Activated CD4-positive, alpha-beta T cell treated with anti-CD3 and anti-CD28 coated beads, Interleukin-2, amount 50 U/mL, for 24 hours (primary cell): Measurements from ENCODE around the gene SPDYE6.
"Not testable (repeated sequence)": the region's sequence is repeated elsewhere in the genome, so short reads cannot be mapped to it uniquely, and the experiment has no call there.

Source experiments
- DNase-seq, 2 donors: peaks; one replicate each; pipeline ENCODE4 v3.0.0-alpha.2; 2020; ENCODE audit warnings: low read depth in 1 of 2, low spot score in 1 of 2

SPDYE6 gene

DNA sequence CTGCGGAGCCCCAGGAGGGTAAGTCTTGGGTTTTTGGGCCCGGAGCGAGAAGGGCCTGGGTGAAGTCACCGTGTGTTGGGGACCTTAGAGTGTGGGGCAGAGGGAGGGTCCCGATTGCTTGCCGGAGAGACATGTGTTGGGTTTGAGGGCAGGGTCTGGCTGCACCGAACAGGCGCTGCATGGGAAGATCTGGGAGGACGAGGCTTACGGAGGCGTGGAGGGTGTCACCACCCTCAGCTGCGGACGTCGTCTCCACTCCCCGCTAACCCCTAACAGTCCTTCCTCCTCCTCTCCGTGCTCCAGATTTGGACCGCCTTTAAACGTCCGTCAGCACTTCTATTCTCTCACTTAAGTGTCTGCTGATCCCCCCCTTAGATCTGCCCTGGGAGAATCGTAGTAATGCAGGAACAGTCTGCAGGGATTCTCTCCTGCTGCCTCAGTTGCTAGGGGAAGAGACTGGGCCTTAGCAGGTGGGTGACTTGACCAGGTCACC is 8.2 kb upstream of the SPDYE6 start:
- not testable (repeated sequence) for DNase-seq

DNA sequence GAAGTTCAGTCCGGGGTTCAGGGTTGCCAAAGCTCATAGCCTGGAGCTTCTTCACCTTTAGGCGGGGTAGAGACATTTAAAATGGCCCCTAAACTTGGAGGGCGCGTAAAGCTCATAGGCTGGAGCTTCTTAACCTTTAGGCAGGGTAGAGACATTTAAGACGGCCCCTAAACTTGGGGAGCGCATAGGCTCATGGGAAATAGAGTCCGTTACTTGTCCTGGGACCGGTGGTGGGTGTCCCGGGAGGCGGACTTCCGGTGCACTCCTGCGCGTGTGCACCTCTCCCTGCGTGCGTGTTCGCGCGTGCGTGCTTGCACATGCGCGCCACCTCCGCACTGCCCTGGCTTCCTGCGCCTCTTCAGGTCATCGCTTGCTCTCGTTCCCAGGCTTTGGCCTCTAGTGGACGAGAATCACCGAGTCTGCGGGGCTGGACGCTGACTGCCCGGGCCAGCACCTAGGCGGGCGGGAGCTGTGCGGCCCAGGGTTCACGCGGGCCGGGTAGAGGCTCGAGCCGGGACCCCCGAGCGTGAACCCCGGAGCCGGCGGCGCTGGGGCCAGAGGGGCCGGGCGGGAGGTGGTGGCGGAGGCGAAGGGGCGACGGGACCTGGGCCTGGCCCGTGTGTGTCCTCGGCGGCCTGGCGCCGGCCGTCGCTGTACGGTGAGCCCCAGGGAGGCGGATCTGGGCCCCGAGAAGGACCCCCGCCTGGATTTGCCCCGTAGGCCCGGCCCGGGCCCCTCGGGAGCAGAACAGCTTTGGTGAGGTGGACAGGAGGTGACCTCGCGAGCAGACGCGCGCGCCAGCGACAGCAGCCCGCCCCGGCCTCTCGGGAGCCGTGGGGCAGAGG is 7.5 kb upstream of the SPDYE6 start:
- peak; percentile 70 to 91 for DNase-seq

DNA sequence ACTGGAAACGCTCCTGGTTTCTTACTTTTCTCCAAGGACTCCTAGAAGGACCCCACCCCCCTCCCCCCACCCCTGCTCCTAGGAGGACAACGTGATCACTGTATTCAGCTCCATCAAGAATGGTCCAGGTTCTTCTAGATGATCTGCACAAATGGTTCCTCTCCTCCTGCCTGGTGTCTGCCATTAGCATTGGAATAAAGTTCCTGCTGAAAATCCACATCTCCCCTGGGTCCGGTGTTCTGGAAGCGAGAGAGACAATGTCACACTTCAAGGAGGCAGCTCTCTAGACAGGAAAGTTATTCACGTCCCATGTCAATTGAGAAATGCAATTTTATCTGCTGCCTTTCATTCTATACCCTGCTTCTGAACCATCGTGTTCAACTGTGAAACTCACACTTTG is 9.3 kb downstream of the SPDYE6 start:
- DNase-seq = not testable (repeated sequence)

DNA sequence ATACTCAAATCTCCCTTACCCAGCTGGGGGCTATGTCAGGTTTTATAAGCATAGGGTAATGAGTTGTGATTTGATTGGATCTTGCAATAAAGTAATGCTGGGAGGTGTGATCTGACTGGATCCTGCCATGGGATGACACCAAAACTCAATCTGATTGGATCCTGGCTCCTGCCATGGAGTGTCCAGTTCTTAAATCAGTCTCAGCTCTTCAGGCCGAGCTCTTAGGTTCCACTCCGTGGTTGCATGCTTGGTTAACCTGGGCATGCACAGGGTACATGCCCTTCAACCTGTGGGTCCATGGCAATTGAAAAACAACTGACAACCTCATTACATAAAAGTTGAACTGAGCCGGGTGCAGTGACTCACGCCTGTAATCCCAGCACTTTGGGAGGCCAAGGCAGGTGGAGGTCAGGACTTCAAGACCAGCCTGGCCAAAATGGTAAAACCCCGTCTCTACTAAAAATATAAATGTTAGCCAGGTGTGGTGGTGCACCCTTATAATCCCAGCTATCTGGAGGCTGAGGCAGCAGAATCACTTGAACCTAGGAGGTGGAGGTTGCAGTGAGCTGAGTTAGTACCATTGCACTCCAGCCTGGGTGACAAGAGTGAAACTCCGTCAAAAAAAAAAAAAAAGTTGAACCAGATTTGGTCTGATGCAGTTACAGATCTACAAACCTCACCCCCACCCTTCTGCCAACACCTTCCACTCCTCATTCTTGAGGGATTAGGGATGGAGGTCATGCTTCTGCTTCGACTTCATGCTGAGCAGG is 15.5 kb downstream of the SPDYE6 start:
- not testable (repeated sequence) for DNase-seq

DNA sequence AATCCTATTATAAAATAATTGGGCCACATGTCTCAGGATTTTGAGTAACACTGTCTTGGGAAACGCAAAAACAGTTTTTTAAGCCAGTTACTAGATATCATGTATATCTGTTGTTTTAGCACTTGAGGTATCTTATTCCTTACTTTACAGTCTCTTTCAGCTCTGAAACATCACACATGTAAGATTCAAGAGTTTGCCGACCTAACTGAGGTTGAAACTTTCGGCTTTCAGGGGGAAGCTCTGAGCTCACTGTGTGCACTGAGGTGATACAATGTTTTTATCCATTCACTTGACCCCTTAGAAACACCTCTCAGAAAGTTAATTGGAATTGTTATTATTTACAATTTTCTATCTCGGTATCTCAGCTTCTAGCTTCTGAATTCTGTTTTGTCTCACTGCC is 18.8 kb downstream of the SPDYE6 start:
- not testable (repeated sequence) for DNase-seq

DNA sequence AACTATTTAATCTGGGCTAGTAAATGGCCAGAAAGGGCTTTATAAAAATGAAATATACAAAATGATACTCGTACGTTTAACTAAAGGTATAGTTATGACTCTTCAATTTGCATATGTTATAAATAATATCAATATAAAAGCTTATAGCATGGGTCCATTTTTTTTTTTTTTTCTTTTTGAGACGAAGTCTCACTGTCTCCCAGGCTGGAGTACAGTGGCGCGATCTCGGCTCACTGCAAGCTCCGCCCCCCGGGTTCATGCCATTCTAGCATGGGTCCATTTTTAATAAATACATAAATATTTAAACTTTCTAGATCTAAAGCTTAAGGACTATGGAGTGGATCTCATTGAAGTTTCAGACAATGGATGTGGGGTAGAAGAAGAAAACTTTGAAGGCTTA is 19.2 kb downstream of the SPDYE6 start:
- DNase-seq = not testable (repeated sequence)

DNA sequence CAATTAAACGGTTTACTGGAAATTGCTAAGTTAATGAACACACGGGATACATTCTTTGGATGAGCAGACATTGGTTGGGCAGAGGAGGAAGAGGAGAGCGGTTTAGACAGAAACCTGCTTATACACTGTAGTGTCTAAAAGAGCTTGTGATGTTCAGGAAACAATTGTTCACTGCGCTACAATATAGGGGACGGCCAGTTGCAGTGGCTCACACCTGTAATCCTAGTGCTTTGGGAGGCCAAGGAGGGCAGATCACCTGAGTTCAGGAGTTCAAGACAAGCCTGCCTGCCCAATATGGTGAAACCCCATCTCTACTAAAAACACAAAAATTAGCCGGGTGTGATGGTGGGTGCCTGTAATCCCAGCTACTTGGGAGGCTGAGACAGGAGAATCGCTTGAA is 20.7 kb downstream of the SPDYE6 start:
- DNase-seq = not testable (repeated sequence)

DNA sequence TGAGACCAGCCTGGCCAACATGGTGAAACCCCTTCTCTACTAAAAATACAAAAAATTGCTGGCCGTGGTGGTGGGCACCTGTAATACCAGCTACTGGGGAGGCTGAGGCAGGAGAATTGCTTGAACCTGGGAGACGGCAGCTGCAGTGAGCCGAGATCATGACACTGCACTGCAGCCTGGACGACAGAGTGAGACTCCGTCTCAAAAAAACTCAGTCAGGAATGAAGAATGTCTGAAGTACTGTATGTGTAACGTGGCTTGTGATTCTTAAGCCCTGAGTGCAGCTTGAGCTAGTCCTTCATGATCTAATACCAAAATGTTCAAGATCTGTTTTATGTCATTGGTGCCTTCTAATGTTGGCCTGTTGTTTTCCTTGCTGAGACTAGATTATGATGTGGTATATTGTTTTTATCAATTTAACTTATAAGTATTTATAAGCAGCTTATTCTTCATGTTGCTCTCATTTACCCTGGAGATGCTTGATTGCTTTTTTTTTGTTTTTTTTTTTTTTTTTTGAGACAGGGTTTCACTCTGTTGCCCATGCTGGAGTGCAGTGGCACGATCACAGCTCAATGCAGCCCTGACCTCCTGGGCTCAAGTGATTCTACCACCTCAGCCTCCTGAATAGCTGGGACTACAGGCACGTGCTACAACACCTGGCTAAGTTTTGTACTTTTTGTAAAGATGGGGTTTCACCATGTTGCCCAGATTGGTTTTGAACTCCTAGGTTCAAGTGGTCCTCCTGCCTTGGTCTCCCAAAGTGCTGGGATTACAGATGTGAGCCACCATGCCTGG is 25.4 kb downstream of the SPDYE6 start:
- DNase-seq = not testable (repeated sequence)

DNA sequence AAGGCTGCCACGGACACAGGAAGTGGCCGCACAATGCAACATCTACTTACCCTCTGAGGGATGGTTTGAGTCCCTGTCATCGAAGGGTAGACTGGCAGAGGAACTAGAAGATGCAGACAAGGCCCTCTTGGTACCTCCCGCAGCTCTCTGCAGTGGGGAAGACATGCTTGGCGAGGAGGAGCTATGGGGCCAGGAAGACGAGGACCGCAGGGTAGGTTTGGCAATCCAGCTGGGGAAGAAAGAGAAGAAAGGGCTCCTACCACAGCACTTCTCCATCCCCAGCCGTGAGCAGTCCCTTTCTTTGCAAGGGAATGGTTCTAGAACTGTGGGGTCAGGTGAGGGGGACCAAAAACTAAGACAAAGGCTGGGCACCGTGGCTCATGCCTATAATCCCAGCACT is 26.9 kb downstream of the SPDYE6 start:
- not testable (repeated sequence) for DNase-seq

DNA sequence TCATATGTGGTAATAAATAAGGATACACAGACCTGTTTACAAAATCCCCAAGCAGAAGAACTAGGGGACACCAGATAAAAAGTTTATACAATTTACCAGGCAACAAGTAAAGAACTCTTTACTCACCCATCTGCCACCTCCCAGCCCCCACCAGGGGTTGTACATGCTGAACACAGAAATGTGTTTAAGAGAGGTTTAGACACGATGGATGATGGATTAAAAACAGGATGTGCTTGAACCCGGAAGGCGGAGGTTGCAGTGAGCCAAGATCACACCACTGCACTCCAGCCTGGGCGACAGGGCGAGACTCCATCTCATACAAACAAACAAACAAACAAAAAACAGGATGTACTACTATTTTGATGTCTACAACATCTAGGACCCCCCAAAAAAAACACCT is 27.4 kb downstream of the SPDYE6 start:
- DNase-seq = not testable (repeated sequence)

DNA sequence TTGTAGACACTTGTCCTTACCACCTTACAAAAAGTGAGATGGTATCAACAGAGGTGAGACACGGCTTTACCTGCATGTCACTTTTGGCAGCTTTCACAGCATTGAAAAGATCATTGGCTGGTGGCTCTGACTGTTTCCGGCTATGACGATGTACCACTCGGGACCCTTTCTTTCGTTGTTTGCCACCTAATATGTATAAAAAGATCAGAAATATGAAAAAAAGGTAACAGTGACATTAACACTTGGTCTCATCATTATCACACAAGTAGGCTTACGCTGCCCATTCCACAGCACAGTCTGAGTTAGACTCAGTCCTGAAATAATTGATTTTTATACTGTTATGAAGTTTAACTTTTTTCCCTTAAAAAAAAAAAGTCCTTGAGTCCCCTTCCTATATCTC is 29.1 kb downstream of the SPDYE6 start:
- not testable (repeated sequence) for DNase-seq

DNA sequence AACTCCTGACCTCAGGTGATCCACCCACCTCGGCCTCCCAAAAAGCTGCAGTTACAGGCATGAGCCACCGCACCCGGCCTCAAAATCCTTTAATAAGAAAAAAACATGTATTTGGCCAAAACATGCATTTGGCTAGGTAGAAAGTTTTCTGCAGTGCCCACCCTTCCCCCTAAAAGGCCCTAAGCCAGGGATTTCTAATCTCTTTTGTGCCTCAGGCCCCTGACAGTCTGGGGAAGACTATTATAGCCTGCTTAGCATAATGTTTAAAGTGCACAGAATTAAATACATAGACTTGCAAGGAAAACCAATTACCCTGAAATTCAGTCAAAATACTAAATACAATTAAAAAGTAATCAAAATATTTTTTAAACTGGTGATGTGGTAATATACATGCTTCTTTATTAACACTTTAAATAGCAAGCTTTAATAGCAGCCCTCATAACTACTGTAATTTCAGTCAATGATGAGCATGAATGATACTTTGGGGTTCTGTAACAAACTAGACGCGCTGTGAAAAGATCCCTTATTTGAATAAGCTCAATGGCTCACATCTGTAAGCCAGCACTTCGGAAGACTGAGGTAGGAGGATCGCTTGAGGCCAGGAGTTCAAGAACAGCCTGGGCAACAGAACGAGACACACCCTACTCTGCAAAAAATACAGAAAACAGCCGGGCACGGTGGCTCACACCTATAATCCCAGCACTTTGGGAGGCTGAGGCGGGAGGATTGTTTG is 29.9 kb downstream of the SPDYE6 start:
- DNase-seq = no peak

DNA sequence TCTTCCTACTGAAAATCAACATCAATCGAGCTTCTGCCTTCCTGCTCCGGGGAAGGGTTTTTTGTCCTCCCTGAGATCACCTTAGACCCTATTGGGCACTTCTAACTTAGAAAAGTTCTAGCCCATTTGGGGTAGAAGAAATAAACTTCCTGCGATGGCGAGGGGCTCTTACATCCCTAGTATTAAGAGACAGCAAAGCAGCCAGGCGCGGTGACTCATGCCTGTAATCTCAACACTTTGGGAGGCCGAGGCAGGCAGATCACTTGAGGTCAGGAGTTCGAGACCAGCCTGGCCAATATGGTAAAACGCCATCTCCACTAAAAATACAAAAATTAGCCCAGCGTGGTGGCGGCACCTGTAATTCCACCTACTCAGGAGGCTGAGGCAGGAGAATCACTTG is 31.1 kb downstream of the SPDYE6 start:
- DNase-seq = not testable (repeated sequence)

DNA sequence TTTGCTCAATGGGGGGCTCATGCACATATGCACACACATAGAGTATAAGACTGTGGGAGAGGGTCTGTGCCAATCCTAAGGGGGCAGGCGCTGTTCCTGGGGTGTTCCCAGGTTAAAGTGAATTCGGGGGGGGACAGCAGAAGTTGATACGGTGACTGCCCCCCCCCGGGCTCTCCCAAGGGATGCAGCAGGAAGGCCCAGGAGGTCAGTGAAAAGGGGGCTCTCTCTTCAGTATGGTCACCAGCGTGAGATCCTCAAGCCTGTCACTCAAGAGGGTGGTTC is 32.4 kb downstream of the SPDYE6 start:
- no peak for DNase-seq

DNA sequence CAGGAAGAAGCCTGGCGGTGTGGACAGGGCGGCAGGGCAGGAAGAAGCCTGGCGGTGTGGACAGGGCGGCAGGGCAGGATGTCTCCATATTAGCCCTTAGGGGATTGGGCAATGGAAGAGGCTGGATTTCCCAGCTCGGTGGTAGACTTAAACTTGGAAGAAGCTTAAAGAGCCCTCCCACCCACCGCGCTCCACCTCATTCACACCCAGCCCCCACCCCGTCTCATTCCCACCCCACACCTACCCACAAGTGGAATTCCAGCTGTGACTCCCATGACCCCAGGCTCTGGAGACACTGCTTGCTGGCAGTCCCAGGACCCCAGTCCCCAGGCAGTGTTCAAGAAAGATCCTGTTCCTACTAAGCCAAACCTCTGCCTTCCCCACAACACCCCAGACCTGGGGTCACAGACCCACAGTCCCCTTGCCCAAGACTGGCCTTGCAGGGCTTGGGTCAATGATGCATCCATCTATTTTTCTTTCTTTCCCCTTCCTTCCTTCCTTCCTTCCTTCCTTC is 34.0 kb downstream of the SPDYE6 start:
- no peak for DNase-seq

DNA sequence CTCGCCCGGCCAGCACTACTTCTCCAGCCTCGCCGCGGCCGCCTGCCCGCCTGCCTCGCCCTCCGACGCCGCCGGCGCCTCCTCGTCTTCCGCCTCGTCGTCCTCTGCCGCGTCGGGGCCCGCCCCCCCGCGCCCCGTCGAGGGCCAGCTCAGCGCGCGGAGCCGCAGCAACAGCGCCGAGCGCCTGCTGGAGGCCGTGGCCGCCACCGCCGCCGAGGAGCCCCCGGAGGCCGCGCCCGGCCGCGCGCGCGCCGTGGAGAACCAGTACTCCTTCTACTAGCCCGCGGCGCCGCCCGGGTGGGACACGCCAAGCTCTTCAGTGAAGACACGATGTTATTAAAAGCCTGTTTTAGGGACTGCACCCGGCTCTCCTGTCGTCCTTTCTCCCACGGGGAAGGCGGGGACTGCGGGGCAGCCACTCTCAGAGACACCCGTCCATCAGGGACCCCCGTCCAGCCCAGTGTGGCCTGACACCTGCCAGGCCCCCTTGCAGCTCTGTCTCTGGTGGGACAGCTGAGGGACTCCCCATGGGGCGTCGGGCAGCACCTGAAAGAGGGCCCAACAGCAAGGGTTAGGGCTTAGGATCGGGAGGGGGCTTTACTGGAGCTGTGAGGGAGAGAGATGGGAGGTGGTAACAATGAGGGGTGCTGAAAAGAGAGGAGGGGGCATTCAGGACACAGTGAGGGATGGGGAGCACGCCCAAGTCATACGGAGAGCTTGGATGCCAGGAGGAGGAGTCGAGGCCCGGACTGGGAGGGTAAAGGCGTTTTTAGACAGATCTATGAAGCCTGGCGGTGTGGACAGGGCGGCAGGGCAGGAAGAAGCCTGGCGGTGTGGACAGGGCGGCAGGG is 34.7 kb downstream of the SPDYE6 start:
- no peak for DNase-seq

DNA sequence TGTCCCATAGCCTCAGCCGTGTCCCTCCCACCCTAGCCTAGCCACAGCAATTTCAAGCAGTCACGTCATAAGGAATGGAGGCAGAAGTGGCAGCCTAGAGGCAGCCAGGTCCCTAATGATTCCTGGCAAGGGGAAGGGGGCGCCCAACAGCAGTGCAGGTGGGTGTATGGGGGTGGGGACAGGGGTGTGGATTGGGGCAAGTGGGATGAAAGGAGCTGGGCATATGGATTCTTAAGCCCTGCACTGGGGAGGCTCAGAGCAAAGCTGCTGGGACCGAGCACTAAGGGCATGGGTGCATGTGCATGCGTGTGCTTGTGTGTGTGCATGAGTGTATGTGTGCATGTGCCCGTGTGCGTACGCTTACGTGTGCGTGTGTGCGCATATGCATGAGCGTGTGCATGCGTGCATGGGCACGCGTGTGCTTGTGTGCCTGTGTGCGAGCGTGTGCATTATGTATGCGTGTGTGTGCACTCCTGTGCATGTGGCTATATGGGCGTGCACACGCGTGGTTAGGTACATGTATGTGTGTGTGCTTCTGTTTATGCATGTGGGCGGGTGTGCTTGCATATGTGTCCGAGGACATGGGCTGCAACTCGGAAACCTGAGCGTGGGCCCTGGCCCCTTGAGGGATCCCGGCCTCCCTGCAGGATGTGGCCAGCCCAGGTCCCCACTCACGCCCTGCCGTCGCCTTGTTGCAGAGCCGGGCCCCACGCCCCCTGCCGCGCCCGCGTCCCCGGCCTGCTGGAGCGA is 35.5 kb downstream of the SPDYE6 start:
- DNase-seq = no peak

DNA sequence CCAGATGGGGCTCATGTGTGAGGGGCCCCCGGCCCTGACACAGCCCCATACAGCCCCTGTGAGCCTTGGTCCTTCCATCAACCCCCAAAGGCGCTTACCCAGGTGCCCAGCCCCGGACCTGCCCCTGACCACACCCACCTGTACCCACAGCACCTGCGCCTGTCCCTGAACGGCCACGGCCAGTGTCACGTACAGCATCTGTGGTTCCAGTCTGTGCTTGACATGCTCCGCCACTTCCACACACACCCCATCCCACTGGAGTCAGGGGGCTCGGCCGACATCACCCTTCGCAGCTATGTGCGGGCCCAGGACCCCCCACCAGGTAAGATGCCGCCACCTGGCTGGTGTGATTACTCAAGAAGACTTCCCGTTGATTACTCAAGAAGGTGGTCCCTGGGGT is 36.1 kb downstream of the SPDYE6 start:
- no peak for DNase-seq

DNA sequence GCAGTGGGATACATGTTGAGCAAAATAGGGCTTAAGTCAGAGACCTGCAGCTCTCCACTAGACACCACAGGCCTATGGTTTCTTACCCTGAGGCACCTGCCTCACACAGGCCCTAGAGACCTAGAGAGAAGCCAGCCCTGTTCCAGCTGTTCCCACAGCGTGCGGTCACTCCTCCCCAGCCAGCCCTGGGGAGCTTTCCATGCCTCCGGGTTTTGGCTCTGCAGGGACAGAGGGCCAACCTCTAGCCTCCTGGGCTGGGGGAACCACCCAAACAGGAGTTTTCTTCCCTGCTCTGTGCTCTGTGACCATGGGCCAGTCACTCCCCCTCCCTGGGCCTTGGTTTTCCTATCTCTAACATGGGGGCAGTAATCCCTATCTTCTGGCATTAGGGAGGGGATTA is 36.6 kb downstream of the SPDYE6 start:
- DNase-seq = no peak
